ENCODE data around the gene SLC2A4.
A peak's percentile ranks its signal among the peaks of the same experiment; 100 is the strongest.

Gene SLC2A4

DNA sequence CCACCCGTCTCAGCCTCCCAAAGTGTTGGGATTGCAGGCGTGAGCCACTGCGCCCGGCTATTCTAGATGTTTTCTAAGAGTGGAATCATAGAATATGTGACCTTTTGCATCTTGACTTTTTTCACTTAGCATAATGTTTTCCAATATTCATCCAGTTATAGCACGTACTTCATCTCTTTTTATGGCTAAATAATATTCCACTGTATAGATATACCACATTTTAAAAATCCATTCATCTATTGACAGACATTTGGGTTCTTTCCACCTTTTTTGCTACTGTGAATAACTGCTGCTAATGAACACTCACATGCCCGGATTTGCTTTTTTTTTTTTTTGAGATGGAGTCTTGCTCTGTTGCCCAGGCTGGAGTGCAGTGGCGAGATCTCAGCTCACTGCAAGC, 22.7 kb downstream of the SLC2A4 start:
- no peak for DNase-seq (ENCODE audit: low read depth in 2 of 2, low spot score in 1 of 2)

DNA sequence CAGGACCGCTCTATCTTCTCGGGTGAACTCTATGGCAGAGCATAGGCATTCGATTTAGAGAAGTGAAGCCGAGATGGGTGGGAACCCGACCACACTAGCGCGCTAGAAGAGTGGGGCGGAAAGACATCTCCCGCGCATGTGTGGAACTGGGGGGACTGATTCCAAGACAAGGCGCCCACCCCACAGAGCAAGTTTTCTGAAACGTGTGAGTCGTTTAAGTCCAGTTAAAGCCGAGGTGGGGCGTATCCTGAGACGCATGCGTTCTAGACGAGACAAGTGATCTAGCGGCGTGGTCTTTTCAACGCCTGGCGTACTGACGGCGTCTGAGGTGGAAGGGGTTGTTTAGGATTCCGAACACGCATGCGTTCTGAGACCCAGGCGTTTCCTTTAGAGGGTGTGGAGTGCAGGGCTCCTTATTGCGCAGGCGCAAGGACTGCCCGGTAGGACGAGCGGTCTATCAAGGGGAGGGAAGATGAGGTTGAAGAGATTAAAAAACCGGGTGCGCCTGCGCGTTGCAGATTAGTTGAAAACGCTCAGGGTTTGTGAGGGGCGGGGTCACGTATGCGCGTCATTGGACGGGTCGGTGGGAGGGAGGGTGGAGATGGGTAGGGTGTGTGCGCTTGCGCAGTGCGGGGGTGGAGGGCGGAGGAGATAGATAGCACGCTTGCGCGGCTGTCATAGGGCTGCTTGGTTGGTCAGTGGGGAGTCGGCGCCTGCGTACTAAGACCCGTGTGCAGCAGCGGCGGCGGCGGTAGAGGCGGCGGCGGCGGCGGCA, 25.6 kb downstream of the SLC2A4 start, which contains the start of gene EIF5A:
TSS of gene EIF5A (plus strand) at position 718 of the 775 bp plus-strand sequence. CDS start 2,008 bp downstream, outside the sequence.
- peak; percentile 100 for DNase-seq (ENCODE audit: low read depth in 2 of 2, low spot score in 1 of 2)

DNA sequence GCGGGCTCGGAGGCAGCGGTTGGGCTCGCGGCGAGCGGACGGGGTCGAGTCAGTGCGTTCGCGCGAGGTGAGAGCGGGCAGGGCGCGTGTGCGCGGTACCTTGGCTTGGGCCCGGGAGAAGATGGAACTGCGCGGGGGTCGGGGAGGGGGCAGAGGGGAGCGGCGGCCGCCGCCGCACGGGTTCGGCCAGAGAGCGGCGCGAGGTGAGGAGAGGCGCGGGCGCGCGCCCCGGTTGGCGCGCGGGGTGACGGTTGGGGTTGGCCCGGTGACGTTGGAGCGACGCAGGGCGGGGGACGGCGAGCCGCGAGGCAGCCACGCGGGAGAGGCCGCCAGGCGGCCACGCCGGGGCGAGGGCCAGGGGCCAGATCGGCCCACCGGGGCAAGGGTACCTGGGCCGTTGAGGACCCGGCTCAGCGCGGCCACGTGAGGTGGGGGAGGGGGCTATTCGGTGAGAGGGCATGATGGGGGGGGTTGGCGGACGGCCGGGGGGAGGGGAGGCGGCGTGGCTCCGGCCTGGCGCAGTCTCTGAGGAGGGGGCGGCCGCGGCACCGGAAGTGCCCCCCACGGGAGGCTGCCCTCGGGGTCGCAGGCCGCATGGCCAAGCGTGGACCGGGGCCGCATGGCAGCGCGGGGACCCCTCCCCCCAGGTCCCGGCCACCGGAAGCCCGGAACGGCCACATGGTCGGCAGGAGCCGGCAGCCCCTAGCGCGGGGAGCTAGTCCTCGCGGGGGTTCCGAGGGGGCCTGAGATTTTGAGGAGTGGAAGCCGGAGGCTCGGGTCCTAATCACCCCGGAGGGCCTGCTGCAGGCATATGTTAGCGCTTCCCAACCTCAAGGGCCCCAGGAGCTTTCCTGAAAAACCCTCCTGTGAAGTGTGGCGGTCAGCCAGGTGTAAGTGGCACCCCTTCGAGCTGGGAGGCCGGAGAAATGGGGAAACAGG, 26.4 kb downstream of the SLC2A4 start:
- no peak for DNase-seq (ENCODE audit: low read depth in 2 of 2, low spot score in 1 of 2)

DNA sequence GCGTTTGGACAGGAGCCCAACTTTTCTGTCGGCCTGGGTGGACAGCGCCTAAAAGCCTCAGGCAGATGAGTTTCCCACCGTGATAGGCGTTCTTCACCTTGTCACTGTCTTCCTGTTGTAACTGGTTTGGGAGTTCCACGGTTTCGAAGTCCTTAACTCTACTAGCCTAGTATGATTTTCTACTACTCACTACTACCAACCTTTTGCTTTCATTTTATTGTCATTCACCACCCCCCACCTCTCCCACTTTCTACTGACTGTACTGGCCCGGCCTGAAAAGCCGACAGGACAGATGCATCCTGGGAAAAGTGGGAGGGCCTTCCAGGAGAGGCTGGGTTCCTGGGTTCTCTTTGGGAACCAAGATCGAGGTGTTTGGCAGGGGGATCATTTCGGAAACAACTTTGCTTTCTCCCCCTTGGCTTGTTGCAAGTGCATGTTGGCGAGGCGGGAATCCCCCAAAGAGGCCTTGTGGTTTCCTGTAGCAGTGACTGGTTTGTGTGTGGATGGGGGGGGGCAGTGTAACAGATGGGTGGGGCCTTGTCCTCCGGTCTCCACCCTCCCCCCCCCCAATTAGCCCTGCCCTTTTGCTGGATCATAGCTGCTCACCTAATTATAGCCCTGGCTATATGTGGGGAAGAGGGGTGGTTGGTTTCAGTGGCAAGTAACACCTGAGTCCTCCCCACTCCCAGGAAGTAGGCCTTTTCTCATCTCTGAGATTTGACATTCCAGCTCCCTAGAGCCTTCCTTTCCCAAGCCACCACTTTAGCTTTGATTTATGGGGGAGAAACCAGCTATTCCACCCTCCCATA, 27.3 kb downstream of the SLC2A4 start:
- DNase-seq (ENCODE audit: low read depth in 2 of 2, low spot score in 1 of 2), result peak; percentile 67 to 75

DNA sequence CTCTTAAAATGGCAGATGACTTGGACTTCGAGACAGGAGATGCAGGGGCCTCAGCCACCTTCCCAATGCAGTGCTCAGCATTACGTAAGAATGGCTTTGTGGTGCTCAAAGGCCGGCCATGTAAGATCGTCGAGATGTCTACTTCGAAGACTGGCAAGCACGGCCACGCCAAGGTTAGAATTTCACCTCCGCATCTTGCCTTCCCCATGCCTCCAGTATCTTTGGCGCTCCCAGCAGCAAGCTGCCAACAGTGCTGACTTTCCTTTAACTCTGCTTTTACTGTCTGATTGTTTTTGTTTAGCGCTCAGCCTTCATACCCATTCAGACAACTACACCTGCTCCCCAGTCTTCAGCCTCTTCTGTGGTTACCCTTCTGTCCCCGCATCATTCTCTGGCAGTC, 28.1 kb downstream of the SLC2A4 start:
- DNase-seq (ENCODE audit: low read depth in 2 of 2, low spot score in 1 of 2), result no peak

DNA sequence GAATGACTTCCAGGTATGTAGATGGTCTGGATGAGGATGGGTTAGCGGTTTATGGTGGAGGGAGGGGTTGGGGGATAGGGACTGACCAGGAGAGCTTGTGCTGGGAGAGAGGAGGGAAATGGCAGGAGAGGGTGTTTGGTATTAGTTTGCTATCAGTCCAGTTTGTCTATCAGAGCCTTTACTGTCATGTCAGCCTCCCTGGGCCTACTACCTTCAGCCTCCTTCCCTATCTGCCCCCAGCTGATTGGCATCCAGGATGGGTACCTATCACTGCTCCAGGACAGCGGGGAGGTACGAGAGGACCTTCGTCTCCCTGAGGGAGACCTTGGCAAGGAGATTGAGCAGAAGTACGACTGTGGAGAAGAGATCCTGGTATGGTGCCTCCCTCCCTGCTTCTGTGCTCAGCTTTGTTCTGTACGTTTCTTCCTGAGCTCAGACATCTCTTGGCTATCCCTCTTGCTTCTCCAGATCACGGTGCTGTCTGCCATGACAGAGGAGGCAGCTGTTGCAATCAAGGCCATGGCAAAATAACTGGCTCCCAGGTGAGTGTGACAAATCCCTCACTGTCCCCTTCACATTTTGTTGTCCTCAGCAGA, 29.7 kb downstream of the SLC2A4 start:
- DNase-seq (ENCODE audit: low read depth in 2 of 2, low spot score in 1 of 2), result no peak

DNA sequence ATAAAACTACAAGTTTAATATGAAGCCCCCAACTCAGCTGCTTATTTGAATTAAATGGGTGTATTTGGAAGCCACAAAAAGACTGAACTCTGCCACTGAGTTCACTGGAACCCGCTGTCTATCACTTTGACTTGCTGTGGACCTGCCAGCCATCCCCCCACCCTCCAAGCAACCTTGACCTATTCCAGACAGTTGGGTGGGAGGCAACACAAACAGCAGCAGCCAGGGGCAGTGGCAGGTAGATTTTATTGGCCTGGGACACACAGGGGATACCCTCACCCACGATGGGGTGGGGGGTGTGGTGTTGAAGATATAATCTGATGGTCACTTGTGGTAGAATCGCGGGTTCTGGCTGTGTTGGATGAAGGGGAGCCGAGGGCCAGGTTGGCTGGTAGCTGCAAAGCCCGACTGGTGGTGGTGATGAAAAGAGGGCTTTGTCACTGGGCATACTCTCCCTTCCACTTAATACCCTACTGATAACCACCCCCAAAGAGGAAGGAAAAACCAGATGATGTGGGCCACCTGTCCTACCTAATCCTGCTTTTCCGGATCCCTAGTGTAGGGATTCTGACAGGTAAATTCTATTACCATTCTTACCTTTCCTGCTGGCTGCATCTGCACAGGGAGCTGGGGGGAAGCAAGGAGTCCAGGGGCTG, 31.0 kb downstream of the SLC2A4 start:
- no peak for DNase-seq (ENCODE audit: low read depth in 2 of 2, low spot score in 1 of 2)

DNA sequence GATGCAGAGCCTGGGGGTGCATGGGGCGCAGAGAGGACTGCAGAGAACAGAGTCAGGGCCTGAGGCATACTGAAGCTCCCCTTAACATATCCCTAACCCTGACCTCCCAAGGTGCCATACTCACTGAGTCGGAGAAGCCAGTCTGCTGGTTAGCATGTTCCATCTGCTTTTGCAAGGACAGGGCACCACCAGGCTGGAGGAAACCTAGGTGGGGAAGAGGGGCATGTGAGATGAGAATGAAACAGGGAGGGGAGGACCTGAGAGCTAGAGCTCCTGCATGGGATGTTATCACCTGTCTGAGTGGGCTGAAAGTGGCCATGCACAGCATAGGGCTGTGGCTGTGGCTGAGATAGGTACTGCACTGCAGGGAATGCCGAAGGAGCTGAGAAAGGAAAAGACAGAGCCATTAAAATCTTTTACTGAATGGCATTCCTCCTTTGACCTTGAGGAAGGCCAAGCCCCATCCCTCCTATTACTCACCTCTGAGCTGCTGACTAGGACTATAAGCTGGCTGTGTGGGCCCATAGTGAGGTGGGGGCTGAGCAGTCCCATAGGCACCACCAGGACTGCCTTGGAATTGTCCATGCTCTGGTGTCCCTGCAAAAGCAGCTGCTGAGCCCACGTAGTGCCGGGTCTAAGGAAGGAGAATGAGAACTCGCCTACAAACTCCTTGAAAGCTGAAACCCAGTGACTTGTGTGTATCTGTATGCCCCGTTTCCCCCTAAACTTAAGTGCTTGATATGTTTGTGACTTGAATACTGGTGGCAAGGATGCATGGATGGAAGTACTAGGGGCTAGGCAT, 31.8 kb downstream of the SLC2A4 start:
- DNase-seq (ENCODE audit: low read depth in 2 of 2, low spot score in 1 of 2), result no peak

DNA sequence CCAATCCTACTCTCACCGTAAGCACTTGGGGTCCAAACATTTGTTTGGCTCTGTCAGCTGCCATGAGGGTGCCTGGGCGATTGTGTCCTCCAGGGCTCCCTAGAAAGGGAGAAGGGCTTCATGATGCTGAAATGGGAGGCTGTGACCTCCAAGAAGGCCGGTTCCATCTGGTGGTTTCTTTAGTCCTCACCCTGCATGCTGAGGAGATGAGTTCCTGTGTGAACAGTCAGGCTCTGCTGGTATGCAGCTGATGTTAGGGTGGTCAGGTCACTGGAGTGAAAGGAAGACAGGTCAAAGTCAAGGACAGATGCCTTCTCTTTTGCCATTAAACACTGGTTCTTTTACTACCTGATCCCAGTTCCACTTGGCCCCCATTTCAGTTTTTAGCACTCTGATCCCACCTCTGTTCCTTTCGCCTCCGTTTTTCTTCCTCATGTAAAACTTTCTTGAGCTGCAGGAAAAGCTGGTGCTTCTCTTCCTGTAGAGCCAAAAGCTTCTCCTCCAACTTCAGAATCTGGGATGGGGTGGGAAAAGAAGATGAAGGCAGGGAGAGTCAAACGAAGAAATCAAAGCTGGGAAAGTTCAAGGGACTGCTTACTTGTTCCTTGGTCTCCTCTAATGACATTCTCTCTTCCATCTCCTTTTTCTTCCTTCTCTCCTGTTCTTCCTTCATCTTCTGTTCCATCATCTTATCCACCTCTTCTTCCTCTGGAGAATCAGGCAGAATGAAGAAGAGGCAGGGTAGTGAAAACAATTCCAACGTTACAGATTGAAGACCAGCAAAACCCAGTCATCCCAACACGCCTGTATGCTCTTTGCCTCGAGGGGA, 32.6 kb downstream of the SLC2A4 start:
- no peak for DNase-seq (ENCODE audit: low read depth in 2 of 2, low spot score in 1 of 2)

DNA sequence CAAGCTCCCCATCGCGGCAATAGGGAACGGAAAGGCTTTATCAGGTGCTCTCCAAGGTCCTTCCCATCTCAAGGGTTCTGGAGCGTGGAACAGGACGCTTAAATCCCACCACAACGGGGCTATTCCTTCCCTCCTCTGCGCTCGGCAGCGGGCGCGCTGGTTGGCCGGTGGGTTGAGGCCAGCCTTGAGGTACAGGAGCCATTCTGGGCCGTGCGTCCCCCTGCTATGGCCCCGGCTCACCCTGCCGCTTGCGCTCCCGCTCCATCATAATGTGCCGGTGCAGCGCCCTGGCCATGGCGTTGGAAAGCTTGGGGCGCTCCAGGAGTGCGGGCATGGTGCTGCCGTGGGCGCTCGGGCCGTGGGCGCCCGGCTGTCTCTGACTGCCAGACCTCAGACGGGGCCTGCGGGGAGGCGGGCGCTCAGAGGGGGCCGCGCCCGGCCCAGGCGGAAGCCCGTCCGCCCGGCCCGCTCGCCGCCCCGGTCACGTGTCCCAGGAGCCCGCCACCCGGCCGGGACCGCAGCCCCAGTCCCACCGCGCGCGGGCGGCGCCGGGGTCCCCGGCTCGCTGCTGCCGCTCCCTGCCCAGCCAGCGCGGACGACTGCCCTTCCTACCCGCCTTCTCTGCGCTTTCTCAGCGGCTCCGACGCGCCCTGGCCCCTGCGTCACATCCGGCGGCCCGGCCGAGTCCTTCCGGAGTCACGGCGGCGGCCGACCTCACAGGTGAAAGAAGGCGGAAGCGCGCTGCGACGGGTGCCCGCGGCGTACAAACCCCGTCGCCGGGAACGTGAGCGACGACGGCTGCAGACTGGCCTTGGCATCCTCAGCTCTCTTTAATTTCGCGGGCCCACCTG, 33.4 kb downstream of the SLC2A4 start, which contains the start of gene GPS2:
TSS of gene GPS2 (minus strand) at position 642 of the 851 bp plus-strand sequence. CDS start at position 334, 308 bp downstream.
- DNase-seq (ENCODE audit: low read depth in 2 of 2, low spot score in 1 of 2), result peak; percentile 83 to 90

DNA sequence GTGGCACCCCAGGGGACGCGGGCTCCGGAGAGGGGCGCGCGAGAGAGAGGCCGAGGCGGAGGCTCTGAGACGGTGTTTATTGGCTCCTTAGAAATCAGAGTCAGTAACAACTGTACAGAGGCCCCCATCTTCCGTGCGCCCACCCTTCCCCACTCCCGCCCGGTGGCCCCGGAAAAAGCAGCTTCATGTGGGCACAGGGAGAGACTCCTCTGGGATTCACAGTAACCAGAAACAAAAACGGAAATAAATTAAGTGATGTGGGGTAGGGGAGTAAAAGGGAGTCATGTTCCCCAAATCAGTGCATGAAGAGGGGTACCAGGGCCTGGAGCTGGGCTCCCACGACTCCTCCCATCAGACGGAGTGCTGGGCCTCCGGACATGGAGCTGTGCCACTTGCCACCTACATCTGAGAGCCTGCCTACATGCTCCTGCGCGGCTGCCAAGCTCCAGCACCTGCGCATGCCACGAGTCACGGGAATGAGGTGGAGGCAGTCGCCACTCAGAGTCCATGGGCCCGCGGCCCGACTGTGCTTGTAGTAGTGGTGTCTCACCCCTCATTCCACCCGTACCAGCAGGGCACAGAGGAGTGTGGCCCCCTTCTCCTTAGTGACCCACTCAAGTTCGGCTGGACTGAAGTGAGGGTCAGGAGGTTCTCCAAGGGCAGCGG, 34.2 kb downstream of the SLC2A4 start:
- DNase-seq (ENCODE audit: low read depth in 2 of 2, low spot score in 1 of 2), result no peak

DNA sequence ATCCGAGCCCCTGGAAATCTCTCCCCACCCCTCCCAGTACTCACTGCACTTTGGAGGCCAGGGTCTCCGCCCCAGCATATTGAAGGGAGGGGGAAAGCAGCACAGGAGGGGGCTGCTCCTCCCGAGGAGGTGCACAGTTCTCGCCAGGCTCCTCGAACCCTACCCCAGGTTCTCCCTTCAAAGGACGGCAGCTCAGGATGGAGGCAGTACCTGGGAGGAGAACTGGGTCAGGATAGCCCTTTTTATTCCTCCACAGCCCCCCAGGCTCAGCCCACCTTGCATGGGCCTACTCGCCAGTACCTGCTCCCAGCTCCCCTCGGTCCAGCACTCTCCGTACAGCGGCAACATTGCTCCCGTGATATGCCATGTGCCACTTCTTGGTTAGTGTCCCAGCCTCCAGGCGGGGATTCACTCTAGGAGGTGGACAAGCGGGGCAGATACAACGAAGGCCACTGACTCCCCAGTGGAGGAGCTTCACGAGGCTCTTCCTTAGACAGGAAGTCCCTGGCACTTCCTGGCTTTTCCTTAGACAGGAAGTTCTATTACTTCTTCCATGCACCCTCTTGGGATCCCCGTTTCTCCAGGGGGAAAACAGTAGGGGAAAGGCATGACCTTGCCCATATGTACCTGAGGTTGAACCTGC, 35.8 kb downstream of the SLC2A4 start:
- DNase-seq (ENCODE audit: low read depth in 2 of 2, low spot score in 1 of 2), result no peak

DNA sequence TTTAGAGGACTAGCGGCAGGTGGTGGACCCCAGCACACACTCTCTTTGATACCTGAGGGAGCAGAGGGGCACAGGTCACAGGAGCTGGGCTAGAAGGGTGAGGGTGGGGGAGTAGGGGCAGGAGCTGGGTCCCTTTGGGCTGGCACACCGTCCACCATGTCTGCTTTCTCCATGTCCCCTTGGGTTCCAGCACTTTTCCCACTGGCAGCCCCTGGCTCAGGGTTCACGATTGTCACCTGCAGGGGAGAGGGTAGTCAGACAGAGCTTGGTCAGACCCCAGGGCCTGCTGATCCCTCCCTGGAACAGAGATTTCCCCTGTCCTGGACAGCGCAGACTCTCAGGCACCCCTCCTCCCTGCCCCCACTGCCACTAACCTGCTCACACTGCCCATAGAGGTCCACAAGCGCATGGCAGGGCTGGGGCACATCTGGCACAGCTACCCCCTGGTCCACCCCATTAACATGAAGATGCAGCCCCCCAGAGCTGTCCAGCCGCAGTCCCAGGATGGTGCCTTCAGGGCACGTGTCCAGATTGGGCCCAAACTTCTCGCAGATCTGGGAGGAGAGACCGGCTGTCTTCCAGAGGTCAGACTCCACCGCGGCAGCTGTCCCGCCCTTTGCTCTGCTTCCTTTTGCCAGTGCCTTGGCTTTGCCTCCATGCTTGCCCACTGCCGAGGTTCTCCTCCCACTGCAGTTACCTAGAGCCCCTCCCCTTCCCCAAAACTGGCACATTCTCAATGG, 36.8 kb downstream of the SLC2A4 start:
- no peak for DNase-seq (ENCODE audit: low read depth in 2 of 2, low spot score in 1 of 2)

DNA sequence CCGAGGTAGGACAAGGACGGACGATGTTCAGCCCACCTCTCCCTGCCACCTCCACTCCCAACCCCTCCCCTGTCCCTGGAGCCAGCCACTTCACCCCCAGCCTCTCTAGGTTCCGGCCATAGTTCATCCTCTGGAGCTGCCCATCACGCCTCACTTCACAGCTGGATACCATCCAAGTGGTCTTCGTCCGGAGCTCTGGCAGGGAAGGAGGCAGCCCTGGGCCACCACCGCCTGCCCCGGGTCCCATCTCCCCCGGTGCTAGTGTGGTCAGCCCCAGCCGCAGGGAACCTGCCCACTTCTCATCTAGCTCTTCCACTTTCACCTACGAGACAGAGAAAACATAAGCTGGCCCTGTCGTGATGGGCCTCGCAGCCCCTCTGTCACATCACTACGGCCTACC, 39.9 kb downstream of the SLC2A4 start:
- no peak for DNase-seq (ENCODE audit: low read depth in 2 of 2, low spot score in 1 of 2)

DNA sequence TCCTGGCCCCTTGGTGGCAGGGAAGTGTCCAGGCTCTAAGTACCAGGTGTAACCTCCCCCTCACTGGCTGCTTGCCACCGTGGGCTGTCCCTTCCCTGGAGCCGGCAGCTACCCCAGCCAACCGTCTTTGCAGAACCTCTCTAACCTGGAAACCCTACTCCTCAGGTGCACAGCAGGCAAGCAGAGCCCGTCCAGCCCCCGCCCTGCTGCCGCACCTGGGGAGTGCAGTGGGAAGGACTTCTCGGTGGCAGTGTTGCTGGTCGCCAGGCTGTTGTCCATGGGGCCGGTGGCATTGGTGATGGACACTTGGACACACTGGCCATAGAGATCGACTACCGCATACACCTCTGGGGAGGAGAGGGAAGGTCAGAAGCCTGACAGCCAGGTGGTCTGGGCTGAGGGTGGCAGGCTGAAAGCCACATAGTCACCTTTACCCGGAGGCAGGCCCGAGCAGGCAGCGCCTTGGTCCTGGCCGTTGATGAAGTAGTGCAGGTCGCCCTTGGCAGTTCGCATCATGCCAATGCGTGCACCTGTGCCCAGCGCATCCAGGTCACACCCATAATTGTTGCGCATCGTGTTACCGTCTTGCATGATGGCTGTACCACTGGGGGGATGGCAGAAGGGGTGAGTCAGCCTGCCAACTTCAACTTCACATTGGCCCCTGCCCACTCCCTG, 41.1 kb downstream of the SLC2A4 start:
- no peak for DNase-seq (ENCODE audit: low read depth in 2 of 2, low spot score in 1 of 2)

Measured in stimulated activated CD8-positive, alpha-beta memory T cell treated with anti-CD3 and anti-CD28 coated beads, Interleukin-4, amount 100 ng/mL, for 1 hour (primary cell).